Gastroesophageal sphincter (tissue), 3 donors: ENCODE measurements around the gene ITGA5.

Experiments used
- CTCF ChIP-seq, 4 experiments: fragments of 200-600 bp in 2 of 4; fragments of 450-650 bp in 2 of 4; sonication (generic) in 1 of 4; IDR thresholded peaks; one replicate each; pipeline ENCODE4 v1.5.1; 2017 to 2019; ENCODE audit warnings: antibody characterized with exemption in 4 of 4, mild to moderate bottlenecking in 2 of 4, moderate library complexity in 2 of 4
- POLR2A ChIP-seq, 2 donors: fragments of 450-650 bp; IDR thresholded peaks; one replicate each; pipeline ENCODE4 v1.6.1; 2017; ENCODE audit warnings: antibody characterized with exemption in 2 of 2, mild to moderate bottlenecking in 2 of 2, moderate library complexity in 1 of 2
- POLR2AphosphoS5 ChIP-seq: sonication (generic); formaldehyde crosslinking; IDR thresholded peaks from one replicate; pipeline ENCODE4 v1.6.1; 2017; ENCODE audit warnings: antibody characterized with exemption

- no peak for TF ChIP-seq CTCF (IDR thresholded peaks at IDR 0.05)
- no peak for TF ChIP-seq POLR2A (IDR thresholded peaks at IDR 0.05)
- no peak for TF ChIP-seq POLR2AphosphoS5
Observed at GRCh38 chr12:54351341-54351740, 67.7 kb downstream of the ITGA5 start.
